Osteocyte (in vitro differentiated cells): ENCODE results near the gene POLR1G. TPM values are rescaled to one million over a fixed set of nuclear protein-coding genes. Genes with fewer than 3 reads are reported as not detected.

Experiments
- DNase-seq: peaks from one replicate; pipeline ENCODE4 v3.0.0; 2021; ENCODE audit warnings: mixed read lengths; ENCODE audit not compliant: unreplicated experiment; ENCODE audit errors: extremely low spot score
- H3K27ac Mint-ChIP-seq: one replicate; pipeline ENCODE4 v1.8.0; 2021; ENCODE audit warnings: mild to moderate bottlenecking, mixed read lengths; ENCODE audit not compliant: unreplicated experiment
- H3K27me3 Mint-ChIP-seq: one replicate; pipeline ENCODE4 v1.8.0; 2021; ENCODE audit warnings: mixed read lengths; ENCODE audit not compliant: unreplicated experiment
- H3K36me3 Mint-ChIP-seq: one replicate; pipeline ENCODE4 v1.8.0; 2021; ENCODE audit warnings: mixed read lengths; ENCODE audit not compliant: unreplicated experiment
- H3K4me1 Mint-ChIP-seq: one replicate; pipeline ENCODE4 v1.8.0; 2021; ENCODE audit warnings: mixed read lengths; ENCODE audit not compliant: unreplicated experiment
- H3K4me3 Mint-ChIP-seq: one replicate; pipeline ENCODE4 v1.8.0; 2021; ENCODE audit warnings: mild to moderate bottlenecking, moderate library complexity, mixed read lengths; ENCODE audit not compliant: unreplicated experiment
- H3K9me3 Mint-ChIP-seq: one replicate; pipeline ENCODE4 v1.8.0; 2021; ENCODE audit warnings: mixed read lengths; ENCODE audit not compliant: unreplicated experiment
- CTCF ChIP-seq: fragments of 200-600 bp; sonication (generic); IDR thresholded peaks from 2 replicates; pipeline ENCODE4 v1.5.0; 2021; ENCODE audit warnings: antibody characterized with exemption, mild to moderate bottlenecking, moderate library complexity
- total RNA-seq: library from RNA; stranded (reverse); gene quantifications from 2 replicates; pipeline ENCODE4 v1.2.1, GENCODE V29; 2021

The POLR1G gene
- total RNA-seq, 1 donor from 2014 or later, result 7.6 TPM

- peak overlapping the region; percentile 77 for H3K4me3 Mint-ChIP-seq
- DNase-seq, result no peak
- no peak for TF ChIP-seq CTCF
- no peaks in the 10 kb centered on the region for H3K36me3 Mint-ChIP-seq
- H3K27me3 Mint-ChIP-seq, result no peaks in the 10 kb centered on the region
- peaks cover 28% of the 10 kb centered on the region for H3K4me1 Mint-ChIP-seq
- peak overlapping the region; percentile 100 for H3K27ac Mint-ChIP-seq
- no peaks in the 10 kb centered on the region for H3K9me3 Mint-ChIP-seq
These were observed 36.5 kb downstream of the POLR1G start for GRCh38 chr19:45442778-45443461.

GRCh38 chr19:45443462-45444317 is 37.2 kb downstream of the POLR1G start:
- DNase-seq, result peak; percentile 97
- Mint-ChIP-seq H3K36me3 (no peaks in the 10 kb centered on the region), H3K9me3 (no peaks in the 10 kb centered on the region), H3K27ac (peak overlapping the region; percentile 100), H3K4me1 (peaks cover 28% of the 10 kb centered on the region), H3K4me3 (peak overlapping the region; percentile 77), H3K27me3 (no peaks in the 10 kb centered on the region)
- no peak for TF ChIP-seq CTCF

GRCh38 chr19:45444318-45445041 is 38.0 kb downstream of the POLR1G start:
- Mint-ChIP-seq H3K9me3 (no peaks in the 10 kb centered on the region), H3K27me3 (no peaks in the 10 kb centered on the region), H3K27ac (peak overlapping the region; percentile 100), H3K4me1 (peaks cover 34% of the 10 kb centered on the region), H3K36me3 (no peaks in the 10 kb centered on the region), H3K4me3 (peak overlapping the region; percentile 48)
- peak; percentile 97 for DNase-seq
- TF ChIP-seq CTCF, result no peak

- TF ChIP-seq CTCF, result no peak
- Mint-ChIP-seq H3K4me1 (peaks cover 35% of the 10 kb centered on the region), H3K27me3 (no peaks in the 10 kb centered on the region), H3K4me3 (peak overlapping the region; percentile 22), H3K9me3 (no peaks in the 10 kb centered on the region), H3K36me3 (no peaks in the 10 kb centered on the region), H3K27ac (peak overlapping the region; percentile 96)
- DNase-seq, result no peak
These were observed 38.7 kb downstream of the POLR1G start for GRCh38 chr19:45445139-45445538.
